Sigmoid colon (tissue), 3 donors: Measurements from ENCODE around the gene CNTNAP4.

ENCODE experiments used
- POLR2A ChIP-seq, 2 donors: fragments of 450-650 bp; IDR thresholded peaks; one replicate each; pipeline ENCODE4 v1.6.1; 2016; ENCODE audit warnings: antibody characterized with exemption in 2 of 2, mild to moderate bottlenecking in 2 of 2, moderate library complexity in 2 of 2
- TF ChIP-seq, protein P1 (sequence below), 4 experiments: fragments of 450-650 bp in 3 of 4; fragments of 200-600 bp in 1 of 4; IDR thresholded peaks; one replicate each; pipeline ENCODE4 v1.5.1; 2016 to 2019; ENCODE audit warnings: antibody characterized with exemption in 4 of 4, mild to moderate bottlenecking in 3 of 4, moderate library complexity in 2 of 4

GRCh38 chr16:76484020-76484419 lies 206.8 kb downstream of the CNTNAP4 start:
- no peak for TF ChIP-seq POLR2A (IDR thresholded peaks at IDR 0.05)
- TF ChIP-seq, protein P1, sequence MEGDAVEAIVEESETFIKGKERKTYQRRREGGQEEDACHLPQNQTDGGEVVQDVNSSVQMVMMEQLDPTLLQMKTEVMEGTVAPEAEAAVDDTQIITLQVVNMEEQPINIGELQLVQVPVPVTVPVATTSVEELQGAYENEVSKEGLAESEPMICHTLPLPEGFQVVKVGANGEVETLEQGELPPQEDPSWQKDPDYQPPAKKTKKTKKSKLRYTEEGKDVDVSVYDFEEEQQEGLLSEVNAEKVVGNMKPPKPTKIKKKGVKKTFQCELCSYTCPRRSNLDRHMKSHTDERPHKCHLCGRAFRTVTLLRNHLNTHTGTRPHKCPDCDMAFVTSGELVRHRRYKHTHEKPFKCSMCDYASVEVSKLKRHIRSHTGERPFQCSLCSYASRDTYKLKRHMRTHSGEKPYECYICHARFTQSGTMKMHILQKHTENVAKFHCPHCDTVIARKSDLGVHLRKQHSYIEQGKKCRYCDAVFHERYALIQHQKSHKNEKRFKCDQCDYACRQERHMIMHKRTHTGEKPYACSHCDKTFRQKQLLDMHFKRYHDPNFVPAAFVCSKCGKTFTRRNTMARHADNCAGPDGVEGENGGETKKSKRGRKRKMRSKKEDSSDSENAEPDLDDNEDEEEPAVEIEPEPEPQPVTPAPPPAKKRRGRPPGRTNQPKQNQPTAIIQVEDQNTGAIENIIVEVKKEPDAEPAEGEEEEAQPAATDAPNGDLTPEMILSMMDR (IDR thresholded peaks at IDR 0.05), result no peak
